Effector CD8-positive, alpha-beta T cell (primary cell): ENCODE results near the gene ERC1.
"Not testable (repeated sequence)": the region's sequence is repeated elsewhere in the genome, so short reads cannot be mapped to it uniquely, and the experiment has no call there.

Source experiments
- DNase-seq: peaks from one replicate; lab custom pipeline; 2025; lab: John Stamatoyannopoulos, UW

Gene ERC1

DNA sequence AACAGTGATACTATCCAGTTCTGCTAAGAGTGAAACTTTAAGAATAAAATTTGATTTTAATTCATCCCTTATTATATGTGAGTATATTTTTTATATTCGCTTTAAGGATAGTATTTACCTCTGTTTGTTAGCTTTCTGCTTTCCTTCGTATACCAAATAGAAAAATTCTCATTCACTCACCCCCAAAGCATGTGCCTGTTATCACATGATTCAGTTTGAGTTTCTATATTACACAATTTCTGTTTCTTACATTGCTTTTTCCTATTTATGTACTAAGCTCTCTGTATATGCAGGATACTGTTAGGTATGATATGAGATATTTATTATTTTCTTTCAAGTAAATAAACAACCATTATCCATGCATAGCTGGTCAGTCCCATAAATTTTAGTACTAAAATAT, 328.2 kb downstream of the ERC1 start:
- no peak for DNase-seq

DNA sequence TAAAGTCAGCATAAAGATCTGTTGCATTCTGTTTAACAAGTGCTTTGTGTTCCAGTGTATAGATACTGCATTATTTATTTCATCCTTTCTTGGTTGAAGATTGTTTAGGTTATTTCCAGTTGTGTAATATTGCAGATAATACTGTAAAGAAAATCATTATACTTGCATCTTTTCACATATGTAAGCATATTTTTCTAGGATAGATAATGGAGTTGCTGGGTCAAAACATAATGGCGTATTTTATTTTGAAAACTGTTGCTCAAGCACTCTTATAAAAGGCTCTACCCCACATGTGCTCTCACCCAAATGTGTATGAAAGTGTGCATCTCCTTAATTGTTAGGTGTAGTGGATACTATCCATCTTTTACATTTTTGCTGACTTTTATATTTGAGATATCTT, 329.0 kb downstream of the ERC1 start:
- no peak for DNase-seq

DNA sequence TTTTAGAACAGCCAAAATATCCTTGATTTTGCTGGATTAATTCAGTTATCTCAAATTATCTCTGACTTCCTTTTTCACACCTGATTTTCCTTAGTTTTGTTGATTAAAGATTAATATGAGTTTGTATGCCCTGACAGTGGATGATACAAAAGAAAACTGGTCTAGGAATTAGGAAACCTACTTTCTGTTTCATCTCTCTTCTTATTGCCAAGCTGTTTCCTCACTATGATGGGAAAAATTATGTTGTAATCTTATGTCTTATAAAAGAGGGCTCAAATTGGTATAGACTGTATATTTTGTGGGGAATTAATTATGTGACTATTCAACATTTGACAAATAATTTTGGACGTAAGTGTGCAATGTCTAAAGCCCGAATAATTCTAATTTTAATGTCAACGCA, 331.8 kb downstream of the ERC1 start:
- DNase-seq: no peak

DNA sequence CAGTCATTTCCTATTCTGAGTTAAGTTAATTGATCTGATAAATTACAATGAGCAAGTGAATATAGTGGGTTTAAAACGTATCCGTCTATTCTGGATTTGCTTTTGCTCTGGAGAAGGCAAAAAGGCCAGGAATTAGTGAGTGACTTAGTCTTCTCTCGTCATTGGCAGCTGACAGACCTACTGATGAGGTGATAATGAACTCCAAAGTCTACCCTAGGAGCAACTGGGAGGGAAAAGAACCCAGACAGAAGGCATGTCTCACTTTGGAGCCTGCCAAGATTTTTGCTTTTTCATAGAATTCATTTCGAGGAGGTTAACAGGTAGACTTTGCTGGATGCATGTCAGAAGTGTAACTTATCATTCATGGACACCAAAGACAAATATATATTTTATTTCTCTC, 333.1 kb downstream of the ERC1 start:
- no peak for DNase-seq

DNA sequence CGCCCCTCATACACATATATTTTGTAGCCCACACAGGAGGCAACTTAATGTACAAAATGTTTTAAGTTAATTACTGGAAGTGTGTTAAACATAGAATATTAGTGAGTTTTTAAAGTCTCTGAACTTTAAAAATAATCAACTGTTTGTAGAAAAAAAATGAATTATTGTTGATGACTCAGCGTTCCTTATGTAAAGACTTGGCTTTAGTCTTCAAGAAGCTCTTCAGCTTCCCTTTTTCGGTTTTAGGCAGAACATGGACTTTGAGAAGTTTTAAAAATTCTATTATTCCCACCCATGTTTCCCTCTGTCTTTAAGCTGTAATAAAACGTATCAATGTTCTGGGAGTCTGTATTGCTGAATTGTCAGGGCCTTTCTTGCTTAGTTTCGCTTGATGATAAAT, 333.9 kb downstream of the ERC1 start:
- no peak for DNase-seq

DNA sequence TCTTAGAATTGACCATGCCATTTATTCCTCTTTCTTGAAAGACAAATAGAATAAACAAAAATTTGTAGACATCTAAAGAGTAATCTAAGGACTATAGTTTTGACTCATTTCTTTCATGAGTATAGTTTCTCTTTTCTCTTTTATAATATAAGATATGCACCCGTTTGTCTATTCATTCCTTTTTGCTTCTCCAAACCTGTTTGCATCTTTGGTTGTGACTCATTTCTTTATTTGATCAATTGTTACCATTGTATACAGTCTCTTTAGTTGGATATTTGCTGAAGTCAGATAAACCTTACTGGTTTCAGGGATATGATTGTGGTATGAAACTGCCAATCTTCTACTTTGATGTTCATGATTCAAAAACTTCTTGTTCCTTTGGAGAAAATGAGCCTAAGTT, 334.6 kb downstream of the ERC1 start:
- DNase-seq: no peak

DNA sequence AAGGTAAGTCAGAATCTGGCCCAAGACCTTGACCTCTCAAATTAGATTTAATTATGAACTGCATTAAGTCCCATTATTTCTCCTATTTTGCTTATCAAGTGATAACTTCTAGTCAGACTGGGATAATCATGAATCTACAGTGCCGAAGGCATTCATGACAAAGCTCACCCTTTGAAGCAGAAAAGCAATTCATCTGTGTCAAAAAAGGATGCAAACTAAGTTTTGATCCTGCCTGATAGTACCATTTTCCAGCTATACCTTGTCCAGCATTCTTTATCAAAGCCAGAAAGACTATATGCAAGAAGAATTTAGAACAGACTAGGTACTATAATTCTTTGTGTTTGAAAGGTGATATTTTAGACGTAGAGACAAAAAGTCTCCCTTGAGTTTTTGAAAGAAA, 335.2 kb downstream of the ERC1 start:
- no peak for DNase-seq

DNA sequence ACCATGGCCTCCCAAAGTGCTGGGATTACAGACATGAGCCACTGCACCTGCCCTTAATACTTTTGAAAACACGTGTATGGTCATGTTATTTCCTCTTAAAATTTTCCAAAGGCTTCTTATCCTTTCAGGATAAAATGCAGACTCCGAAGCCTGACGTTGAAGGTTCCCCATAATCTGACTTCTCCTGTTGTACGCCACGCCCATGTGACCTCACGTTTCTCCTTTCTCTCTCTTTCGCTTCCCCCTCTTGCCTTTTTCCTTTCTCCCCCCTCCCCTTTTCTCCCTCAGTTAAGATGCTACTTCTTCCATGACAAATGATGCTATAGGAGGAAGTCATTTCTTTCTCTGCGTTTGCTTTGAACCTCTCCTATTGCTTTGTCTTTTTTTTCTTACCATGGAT, 337.4 kb downstream of the ERC1 start:
- no peak for DNase-seq

DNA sequence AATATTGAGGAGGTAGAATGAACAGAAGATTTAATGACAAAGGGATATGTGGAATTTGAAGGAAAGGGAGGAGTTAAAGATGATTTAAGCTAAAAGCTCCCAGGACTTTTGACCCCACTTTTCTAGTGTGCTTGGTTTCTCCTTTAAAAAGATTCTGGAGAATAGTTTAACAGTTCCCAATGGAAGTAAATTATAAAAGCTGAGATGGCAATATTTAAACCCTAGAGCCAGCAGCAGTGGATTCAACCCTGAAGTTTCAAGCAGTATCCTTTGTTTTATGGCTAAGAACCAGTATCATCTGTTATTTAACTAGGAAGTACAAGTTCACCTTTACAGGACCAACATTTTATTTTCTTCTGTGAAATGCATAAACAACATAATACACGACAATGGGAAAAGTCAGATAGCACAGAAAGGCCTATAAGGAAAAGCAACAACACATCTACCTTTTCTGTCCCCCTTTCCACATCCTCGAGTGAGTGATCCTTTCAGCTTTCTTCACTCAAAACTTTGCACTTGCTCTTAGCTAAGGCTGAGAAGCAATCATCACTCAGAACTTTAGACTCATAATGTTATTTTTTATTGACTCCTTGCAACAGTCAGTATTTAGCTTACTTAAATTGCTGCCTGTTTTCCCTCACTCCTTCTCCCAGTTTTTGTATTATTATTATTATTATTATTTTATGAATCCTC, 338.9 kb downstream of the ERC1 start:
- DNase-seq: no peak

DNA sequence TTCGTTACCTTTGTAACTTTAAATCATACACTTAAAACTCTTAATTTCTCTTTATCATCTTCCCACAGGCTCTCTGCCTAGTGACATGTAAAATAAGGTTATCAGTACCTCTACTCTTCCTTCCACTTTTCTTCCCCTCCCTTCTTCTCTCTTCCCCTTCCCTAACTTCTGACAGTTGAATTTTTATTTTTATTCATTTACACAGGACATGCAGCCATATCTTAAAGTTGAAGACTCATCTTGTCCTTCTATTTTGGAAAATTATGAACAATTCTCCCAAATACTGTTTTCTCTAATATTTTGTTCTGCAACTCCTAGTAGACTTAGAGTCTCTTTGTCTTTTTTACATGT, 339.4 kb downstream of the ERC1 start:
- DNase-seq: no peak

DNA sequence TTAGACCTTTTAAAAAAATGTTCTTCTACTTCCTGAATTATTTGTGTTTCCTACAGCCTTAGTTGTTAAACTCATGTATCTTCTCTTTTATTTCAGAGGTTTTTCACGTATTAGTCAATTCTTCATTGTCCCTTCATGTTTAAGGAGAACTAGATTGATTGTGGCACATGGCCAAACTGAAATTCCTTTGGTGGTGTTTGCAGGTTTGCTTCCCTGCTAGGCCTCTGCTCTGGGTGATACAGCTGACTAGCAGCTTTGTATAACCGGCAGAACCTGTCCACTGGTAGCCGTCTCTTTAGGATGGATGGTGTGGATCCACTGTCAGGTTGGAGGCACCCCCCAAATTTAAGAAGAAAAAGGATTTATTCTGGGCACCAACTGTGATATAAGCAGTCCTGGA, 341.3 kb downstream of the ERC1 start:
- no peak for DNase-seq

DNA sequence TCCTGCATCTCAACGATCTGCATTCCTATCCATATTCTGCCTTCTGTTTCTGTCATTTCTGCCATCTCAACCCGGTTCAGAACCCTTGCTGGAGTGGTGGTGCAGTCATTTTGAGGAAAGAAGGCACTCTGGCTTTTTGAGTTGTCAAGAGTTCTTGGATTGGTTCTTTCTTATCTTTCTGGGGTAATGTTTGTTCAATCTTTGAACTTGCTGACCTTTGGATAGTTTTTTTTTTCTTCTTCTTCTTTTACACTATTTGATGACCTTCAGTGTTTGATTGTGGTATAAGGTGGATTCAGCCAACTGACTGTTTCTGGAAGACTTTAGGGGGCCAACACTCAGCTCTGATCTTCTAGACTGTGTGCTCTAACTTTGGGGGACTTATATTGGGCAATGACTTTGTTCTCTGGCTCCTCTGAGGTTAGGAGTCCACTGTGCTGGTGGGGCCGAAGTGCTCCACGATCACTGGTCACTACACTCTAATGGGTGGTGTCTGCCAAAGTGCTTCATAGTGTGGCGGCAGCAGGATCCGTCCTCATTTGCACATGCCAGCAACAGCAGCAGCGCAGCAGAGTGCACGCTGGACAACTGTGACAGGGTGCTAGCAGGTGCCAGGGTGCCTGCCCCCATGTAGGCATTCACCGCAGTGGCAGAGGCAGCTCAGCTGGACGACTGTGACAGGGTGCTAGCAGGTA, 347.6 kb downstream of the ERC1 start:
- DNase-seq: no peak

DNA sequence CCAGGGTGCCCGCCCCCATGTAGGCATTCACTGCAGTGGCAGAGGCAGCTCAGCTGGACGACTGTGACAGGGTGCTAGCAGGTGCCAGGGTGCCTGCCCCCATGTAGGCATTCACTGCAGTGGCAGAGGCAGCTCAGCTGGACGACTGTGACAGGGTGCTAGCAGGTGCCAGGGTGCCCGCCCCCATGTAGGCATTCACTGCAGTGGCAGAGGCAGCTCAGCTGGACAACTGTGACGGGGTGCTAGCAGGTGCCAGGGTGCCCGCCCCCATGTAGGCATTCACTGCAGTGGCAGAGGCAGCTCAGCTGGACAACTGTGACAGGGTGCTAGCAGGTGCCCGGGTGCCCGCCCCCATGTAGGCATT, 348.1 kb downstream of the ERC1 start:
- not testable (repeated sequence) for DNase-seq

DNA sequence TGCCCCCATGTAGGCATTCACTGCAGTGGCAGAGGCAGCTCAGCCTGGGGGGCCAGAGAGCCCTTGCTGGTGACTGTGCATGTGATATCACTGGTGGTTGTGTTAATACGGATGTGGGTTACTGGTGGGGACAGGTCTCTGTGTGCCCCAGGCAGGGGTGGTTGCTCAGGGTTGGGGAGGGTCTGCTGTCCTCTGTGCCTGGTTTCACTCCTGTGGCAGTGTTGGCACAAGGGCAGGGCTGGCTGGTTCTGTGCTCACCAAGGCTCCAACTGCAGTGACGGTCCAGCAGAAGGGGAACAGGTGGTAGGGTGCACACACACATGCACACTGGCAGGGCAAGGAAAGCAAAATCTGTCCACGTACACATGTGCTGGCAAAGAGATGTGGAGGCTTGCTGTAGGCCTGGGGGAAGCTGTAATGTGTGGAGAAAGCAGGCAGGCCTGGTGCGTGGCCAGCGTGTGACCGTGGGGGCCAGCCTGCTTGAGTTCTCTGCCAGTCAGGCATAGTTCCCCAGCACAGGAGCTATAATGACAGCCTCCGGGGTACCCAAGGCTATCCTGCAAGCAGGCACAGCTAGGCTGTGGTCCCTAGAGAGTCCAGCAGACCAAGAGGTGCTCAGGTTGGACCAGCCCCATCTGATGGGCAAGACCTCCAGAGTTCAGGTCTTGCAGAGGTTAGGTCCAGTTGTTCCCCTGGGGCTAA, 348.7 kb downstream of the ERC1 start:
- no peak for DNase-seq

DNA sequence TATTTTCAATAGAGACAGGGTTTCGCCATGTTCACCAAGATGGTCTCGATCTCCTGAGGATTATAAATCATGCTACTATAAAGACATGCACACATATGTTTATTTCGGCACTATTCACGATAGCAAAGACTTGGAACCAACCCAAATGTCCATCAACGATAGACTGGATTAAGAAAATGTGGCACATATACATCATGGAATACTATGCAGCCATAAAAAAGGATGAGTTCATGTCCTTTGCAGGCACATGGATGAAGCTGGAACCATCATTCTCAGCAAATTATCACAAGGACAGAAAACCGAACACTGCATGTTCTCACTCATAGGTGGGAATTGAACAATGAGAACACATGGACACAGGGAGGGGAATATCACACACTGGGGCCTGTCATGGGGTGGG, 350.2 kb downstream of the ERC1 start:
- DNase-seq: not testable (repeated sequence)

DNA sequence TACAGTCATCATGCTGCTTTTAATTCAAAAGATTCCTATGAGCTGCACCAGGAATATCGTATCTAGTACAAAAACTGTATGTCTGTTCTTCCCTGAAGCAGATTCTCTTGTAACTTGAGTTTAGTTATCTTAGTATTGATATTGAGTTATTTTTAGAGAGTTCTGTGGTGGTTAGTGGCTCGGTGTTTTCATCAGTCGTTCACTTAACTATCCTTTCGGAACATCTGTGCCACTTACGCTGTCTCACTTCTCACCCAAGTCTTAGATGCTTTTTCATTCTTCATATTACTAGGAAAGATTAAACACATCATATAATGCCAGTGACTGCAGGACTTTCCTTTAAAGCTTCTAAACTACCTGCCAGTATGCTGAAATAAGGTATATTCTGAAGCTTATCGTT, 352.4 kb downstream of the ERC1 start:
- DNase-seq: no peak

DNA sequence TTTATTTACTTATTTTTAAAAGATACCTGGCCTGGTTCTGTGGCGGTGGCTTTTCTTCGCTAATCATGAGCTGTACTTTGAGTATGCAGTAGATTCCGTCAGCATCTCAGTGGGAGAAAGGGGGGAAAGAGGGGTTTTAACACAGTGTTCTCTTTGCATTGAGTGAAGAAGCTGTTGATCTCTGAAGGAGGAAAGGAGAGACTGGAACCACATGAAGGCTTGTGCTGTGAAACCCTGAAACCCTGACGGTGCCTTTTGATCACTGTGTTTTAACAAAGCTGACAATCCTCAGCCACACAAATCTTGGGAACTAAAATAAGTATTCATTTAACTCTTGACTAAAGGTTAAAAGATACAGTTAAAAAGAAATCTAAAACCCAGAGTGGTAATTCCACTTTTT, 353.2 kb downstream of the ERC1 start:
- no peak for DNase-seq

DNA sequence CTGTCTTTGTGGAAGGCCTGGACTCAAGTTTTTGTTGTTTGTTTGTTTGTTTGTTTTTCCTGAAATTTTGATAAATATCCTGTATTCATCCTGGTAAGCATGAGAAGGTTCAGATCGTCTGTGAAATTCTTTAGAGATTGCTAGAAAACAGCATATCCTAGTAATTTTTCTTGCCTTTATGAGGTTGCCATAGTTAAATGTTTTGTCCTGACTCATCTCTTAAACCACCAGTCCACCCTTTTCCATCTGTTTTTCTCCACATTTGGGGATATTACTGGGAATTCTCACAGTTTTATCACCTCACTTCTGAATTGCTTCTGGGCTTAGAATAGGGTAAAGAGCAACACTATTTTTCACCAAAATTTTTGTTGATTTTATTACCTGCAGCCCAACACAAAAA, 355.1 kb downstream of the ERC1 start:
- DNase-seq: no peak

DNA sequence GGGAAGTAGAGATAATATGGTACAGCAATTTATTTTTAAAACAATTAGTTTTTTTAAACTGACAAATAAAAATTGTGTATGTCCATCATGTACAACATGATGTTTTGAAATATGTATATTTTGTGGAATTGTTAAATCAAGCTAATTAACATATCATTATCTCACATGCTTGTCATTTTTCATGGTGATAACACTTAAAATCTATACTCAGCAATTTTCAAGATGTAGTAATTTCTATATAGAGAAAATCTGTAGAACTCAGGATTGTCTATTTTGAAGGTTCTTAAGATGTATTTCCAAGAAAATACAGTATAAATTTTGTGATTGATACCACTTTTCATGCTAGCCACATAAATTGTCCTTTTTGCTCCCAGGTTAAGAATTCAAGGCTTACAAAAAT, 356.3 kb downstream of the ERC1 start:
- DNase-seq: no peak

DNA sequence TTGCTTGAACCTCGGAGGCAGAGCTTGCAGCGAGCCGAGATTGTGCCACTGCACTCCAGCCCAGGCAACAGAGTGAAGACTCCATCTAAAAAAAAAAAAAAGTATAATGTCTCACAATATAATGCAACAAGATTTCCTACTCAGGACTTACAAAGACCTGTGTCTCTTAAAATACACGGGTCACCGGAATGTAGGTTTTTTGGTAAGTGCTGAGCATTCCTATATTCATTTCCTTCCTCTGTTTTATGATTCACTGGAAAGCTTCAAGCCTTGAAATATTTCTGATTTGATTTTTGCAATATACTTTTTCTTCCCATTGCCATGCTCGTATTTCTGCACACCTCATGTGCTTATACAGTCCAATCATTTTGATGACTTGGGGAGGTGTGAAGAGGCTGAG, 357.6 kb downstream of the ERC1 start:
- DNase-seq: no peak

DNA sequence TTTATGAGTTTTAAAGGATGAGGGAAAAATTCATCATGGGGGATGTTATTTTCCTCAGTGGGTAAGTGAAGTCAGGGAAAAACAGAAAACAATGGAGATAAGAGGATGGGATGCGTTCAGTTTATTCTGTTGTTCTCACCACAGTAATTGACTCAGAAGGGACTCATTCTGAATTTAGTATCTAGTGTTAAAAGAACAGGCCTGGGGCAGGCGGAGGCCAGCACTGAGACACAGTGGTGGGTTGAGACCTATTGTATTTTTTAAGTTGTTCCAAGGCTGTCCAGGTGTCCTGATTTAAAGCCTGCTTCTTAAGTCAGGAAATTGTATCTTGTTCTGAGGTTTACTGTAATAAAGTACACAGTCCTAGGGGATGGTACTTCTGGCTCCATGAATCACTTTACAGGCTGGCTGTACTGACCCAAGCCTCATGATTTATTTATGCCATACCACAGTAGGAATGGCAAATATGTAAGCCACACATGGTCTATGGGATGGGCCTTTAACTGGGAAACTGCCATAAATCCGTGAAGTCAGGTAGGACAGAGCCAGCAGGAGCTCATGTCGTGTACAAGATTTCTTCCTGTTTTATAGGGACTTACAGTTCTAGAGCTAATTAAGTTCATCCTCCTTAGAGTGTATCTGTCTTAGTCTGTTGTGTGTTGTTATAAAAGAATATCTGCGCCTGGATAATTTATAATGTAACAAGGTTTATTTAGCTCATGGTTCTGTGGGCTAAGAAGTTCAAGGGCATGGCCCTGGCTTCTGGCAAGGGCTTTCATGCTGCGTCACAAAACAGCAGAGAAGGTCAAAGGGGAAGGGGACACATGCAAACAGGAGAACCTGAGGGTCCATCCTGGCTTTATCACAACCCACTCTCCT, 359.3 kb downstream of the ERC1 start:
- DNase-seq: no peak

DNA sequence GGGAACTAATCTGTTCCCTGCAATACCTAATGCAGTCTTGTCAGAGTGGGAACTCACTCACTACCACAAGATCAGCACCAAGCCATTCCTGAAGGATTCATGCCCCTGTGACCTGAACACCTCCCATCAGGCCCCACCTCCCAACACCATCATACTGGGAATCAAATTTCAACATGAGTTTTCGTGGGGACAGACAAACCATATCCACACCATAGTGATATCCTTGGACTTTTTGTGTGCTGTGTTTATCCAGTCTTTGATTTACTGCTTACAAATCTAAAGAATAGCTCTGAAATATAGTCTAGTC, 359.9 kb downstream of the ERC1 start:
- no peak for DNase-seq

DNA sequence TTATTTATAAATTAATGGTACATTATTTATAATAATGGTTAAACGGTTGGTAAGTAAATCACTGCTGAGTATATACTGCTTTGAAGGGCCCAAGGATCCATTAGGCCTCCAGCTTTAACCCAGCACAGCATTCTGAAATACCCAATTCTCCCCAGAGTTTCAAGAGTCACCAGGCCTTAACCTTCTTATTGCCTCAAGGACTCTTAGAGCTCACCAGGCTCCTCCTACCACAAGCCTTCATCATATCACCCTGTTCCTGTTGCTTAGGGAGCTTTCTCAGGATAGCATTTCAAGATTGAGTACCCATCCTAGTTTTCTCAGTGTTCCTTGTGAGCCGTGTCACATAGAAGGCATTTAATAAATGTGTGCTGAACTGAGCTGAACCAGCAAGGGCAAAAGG, 360.9 kb downstream of the ERC1 start:
- DNase-seq: no peak
